ENCODE measurements around the gene C17orf107.
"Not testable (repeated sequence)": the region's sequence is repeated elsewhere in the genome, so short reads cannot be mapped to it uniquely, and the experiment has no call there.

The C17orf107 gene

DNA sequence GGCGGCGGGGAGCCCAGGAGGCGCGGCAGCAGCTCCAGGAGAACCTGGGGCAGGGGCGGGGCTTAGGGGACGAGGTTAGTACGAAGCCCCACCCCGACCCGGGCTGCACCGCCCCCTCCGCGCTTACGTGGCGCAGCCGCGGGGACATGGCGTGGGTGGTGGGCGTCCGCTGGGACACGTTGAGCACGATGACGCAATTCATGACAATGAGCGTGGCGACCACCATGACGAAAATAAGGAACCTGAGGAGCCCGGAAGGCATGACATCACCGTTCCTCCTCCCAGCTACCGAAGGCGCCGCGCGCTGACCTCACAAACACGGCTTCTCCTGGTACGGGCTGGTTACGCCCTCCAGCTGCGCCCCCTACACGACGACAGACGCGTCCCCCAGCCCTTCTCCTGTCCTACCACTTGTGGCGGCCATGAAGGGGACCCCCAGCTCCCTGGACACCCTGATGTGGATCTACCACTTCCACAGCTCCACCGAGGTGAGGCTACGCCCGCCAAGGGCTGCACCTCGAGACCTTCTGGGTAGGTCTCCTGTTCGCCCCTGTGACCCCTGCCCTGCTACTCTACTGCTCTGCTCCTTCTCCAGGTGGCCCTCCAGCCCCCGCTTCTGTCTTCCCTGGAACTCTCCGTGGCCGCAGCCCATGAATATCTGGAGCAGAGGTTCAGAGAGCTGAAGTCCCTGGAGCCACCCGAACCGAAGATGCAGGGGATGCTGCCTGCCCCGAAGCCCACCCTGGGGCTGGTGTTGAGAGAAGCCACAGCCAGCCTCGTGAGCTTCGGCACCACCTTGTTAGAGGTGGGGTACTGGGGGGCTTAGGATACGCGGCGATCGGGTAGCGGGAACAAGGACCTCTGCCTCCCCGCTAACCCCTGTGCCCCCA lies at the start of gene C17orf107:
Gene C17orf107 (plus strand): TSS at position 196 of the 890 bp plus-strand sequence. CDS start 227 bp downstream, at position 423.
- peak; percentile 54 for DNase-seq (ENCODE audit: low read depth)

DNA sequence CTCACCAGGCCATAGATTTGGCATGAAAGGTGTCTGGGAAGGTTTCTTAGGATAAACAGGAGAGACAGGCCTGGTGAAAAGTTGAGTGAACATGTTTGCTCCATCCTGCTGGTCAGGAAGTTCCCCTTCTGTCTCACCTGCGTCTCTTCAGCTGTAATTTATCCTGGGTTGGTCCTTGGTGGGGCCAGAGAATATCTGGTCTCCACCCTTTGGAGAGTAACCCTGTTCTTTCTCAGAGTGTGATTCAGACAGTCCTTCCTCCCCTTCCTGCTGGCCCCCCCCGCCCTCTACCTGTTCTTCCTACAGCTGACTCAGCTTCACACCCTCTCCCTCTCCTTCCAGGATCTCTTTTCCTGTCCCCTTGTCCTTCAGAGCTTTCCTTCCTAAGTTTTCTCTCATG lies 49.1 kb upstream of the C17orf107 start:
- DNase-seq (ENCODE audit: low read depth): no peak

DNA sequence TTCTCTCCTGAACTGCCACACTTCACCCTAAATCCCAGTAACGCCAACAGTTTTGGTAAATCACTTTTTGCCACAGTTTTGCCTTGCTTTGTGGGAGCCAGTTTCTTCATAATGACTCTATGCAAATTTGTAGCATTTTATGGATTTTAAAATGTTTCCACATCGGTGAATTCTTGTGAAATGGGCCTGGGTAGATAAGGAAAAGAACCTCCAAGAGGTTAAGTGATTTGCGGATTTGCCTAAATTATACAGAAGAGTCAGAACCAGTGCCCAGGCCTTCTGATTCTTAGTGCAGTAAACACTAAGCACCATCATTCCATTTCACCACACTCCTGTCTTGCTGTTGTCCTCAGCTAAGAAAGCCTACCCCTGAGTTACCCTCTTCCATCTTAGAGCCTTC lies 48.3 kb upstream of the C17orf107 start:
- DNase-seq (ENCODE audit: low read depth): no peak

DNA sequence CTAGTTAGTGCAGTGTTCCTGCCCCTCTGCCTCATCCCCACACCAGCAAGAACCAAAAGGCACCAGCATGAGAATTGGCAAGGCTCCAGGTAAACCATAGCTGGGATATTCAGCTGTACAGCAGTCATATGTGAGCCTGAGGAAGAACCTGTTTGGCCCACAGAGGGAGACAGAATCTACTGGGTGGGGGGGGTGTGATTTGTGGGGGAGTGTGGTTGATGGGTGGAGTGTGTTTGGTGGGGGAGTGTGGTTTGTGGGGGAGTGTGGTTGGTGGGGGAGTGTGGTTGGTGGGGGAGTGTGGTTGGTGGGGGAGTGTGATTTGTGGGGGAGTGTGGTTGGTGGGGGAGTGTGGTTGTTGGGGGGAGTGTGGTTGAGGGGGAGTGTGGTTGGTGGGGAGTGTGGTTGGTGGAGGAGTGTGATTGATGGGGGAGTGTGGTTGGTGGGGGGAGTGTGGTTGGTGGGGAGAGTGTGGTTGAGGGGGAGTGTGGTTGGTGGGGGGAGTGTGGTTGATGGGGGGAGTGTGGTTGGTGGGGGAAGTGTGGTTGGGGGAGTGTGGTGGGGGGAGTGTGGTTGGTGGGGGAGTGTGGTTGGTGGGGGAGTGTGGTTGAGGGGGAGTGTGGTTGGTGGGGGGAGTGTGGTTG lies 46.6 kb upstream of the C17orf107 start:
- DNase-seq (ENCODE audit: low read depth): no peak

DNA sequence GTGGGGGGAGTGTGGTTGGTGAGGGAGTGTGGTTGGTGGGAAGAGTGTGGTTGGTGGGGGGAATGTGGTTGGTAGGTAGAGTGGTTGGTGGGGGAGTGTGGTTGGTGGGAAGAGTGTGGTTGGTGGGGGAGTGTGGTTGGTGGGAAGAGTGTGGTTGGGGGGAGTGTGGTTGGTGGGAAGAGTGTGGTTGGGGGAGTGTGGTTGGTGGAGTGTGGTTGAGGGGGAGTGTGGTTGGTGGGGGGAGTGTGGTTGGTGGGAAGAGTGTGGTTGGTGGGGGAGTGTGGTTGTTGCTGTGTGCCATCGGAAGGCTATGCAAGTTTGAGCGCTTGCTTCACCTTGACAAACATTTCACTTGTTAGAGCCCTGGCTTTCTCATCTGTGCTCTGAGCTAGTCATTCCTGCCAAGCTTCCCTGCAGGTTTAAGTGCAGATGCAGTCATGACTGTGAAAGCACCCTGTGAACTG lies 46.1 kb upstream of the C17orf107 start:
- no peak for DNase-seq (ENCODE audit: low read depth)

DNA sequence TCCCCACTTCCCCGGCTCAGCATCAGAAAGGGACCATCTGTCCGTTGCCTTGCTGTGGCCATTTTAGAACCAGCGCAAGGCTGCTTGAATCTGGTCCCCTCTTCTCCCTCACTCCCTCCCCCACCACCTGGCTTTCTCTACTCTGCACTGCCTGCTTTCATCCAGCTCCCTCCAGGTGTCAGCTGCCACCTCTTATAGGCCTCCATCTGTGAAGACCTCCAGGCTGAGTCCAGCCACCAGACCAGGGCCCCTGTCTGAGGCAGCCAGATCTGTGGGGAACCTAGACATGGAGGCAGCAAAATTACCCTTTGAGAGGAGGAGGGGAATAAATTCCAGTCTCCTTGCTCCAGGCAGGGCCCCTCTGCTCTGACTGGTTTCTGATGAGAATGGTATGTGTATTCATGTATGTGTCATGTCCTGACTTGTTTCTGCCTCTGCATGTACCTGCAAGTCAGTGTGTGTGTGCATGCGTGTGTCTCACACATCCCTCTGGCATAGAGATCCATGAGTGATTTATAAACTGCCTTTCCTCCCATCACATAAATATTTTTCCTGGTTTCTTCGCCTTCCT lies 45.1 kb upstream of the C17orf107 start:
- DNase-seq (ENCODE audit: low read depth): no peak

DNA sequence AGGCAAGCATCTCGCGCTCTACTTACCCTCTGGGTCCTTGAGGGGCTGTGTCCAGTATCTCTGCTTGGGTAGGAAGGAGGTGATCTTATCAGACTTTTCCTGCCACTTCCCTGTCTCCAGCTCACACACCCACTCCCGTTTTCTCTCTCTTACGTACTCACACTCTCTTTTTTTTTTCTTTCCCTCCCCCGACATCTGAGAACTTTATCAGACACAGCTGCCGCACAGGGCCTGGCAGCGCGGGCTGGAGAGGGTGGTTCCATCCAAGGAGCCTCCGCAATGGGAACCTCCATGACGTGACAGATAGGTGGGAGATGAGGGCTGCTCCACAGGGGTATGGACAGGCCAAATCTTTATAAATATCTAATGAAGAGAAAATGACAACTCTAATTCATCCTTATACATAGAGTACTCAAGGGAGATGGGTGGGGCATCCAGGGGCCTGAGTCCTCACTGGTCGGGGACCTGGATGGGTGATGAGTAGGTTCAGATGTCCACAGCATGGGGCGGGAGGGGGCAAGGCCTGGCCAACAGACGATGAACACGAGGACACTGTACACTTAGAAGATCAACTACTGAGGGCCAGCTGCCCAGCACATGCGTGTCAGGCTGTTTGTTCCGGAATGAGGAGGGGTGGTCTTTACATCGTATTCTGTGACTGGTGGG lies 42.9 kb upstream of the C17orf107 start:
- no peak for DNase-seq (ENCODE audit: low read depth)

DNA sequence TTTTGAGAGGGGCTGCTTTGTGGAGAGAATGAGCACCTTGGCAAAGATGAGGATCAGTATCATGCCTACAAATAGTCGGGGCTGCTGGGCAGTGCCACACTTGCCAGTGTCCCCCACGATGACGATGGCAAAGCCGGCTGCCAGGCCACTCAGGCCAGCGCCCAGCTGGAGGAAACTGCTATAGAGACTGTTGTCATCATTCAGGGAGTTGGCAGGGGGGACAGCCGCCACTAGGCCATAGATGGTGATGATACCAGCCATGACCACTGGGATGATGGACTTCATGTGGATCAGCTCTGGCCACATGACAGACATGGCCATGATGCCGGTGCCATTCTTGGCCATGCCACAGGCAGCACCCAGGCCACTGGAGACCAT lies 42.4 kb upstream of the C17orf107 start:
- no peak for DNase-seq (ENCODE audit: low read depth)

DNA sequence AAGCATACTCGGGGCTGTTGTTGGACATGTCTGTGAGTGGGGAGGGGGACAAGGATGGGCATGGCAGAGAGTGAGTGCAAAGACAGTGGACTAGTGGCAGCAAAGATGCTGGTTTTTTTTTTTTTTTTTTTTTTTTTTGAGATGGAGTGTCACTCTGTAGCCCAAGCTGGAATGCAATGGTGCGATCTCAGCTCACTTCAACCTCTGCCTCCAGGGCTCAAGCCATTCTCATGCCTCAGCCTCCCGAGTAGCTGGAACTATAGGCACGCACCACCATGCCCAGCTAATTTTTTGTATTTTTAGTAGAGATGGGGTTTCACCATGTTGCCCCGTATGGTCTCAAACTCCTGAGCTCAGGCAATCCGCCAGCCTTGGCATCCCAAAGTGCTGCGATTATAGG lies 42.0 kb upstream of the C17orf107 start:
- not testable (repeated sequence) for DNase-seq (ENCODE audit: low read depth)

DNA sequence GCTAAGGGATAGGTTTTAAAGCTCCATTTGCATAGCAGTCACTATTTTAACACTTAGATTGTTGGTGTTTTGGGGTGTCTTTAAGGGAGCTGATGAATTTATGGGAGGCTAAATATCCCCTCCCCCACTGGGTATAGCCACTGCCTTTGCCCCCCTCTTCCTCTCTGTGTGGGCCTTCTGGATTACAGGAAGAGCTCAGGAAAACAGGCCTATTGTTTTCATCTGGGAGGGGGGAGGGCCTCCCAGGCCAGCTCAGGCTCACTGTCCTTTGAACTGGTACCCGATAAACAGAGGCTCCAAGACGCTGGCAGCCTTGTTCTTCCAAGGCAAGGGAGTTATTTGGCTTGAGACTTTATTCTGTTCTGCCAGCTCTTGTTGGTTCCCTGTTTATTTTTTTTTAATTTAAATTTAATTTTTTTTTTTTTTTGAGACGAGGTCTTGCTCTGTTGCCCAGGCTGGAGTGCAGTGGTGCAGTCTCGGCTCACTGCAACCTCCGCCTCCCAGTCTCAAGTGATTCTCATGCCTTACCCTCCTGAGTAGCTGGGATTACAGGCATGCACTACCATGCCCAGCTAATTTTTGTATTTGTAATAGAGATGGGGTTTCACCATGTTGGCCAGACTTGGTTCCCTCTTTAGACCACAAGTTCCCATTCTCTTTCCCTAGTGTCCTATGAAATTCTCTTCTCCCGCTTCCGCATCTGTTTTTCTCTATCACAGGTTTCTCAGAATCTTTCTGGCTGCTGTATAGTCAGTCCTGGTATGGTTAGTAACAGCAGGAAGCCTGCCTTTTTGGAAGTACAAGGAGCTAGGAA lies 41.1 kb upstream of the C17orf107 start:
- DNase-seq (ENCODE audit: low read depth): no peak

DNA sequence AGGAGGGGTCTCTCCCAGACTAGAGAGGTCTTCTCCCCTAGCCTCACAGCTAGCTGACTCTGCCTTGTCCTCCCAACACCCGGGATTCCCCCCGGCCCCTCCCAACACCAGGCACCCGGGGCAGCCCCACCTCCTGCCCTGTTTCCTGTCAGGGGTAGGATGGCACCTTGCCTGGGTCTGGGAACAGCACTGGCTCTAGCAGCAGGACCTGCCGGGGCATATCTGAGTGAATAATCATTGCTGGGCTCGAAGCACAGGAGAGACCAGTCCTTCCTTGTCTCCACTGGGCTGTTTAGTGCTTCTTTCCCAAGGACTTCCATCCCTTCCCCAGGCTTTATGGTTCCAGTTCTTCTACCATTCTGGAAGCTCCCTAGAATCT lies 40.5 kb upstream of the C17orf107 start:
- no peak for DNase-seq (ENCODE audit: low read depth)

DNA sequence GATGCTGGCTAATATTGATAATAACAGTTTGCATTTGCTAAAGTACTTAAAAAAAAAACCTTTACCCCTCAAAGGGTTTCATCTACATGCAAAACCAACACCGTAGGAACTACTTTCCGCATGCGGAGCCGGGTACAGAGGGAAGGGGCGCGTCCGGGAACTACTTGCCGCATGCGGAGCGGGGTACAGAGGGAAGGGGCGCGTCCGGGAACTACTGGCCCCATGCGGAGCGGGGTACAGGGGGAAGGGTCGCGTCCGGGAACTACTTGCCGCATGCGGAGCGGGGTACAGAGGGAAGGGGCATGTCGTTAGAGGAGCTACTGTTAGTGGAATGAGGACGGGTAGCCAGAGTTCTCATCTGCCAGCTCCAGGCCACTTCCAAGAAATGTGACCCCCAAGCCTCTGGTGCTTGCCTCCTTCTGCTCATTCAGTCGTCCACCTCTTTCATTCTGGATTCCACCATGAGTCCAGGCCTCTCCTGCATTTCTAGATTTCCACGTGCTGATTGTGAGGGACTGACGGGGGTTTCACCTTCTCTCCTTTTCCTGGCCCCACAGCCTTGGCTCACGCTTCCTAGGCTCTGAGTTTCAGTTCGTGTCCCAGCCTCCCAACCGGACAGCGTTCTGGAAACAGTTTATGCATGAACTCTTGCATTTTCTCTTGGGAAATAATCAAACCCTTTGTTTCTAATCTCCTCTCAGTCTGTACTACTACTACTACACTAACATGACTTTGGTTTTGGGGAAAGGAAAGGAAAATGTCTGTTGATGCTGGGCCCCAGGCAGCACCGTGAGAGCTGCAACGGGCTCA lies 39.3 kb upstream of the C17orf107 start:
- DNase-seq (ENCODE audit: low read depth): no peak

DNA sequence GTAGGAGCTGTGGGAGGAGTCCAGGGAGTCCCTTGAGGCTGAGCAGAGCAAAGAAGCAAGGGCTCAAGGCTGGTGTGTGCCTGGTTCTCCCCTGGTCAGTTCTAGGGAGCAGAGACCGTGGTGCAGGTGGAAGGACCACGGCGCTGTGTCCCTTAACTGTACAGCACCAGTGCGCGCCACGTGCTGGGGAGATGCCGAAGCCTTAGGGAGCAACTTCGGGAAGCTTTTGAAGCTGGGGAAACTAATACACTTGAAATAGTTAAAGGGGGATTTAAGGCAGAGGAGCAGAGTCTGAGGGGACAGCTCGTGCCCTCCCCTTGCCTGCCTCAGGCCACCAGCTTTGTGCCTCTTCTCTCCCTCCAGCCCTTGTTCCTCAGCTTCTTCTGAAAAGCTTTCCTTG lies 38.7 kb upstream of the C17orf107 start:
- no peak for DNase-seq (ENCODE audit: low read depth)

DNA sequence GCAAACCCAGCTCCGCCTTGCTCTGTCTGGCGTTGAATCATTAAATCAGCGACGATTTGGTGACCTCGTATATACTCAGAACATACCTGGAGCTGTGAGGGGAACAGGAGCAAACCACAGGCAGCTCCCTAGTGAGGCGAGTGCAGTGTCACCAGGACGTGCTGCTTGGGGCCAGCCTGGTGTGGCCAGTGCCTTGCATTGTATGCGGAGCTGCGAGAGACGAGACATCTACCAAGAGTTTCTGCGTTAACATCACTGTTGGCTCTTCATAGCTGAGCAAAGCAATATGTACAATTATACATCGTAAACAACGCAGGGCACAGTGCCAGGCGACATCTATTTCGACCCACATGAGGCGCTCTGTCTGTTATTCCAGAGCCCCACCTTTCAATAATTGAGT lies 38.3 kb upstream of the C17orf107 start:
- DNase-seq (ENCODE audit: low read depth): no peak

DNA sequence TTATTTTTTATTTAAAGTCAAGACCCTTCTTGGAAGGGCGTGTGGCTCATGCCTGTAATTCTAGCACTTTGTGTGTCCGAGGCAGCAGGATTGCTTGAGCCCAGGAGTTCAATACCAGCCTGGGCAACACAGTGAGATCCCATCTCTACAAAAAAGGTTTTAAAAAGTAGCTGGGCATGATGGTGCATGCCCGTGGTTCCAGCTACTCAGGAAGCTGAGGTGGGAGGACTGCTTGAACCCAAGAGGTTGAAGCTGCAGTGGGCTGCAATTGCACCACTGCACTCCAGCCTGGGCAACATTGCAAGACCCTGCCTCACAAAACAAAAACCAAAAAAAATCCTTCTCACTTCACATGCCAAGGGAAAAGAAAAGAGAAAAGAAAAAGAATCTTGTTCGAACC lies 36.6 kb upstream of the C17orf107 start:
- DNase-seq (ENCODE audit: low read depth): no peak

DNA sequence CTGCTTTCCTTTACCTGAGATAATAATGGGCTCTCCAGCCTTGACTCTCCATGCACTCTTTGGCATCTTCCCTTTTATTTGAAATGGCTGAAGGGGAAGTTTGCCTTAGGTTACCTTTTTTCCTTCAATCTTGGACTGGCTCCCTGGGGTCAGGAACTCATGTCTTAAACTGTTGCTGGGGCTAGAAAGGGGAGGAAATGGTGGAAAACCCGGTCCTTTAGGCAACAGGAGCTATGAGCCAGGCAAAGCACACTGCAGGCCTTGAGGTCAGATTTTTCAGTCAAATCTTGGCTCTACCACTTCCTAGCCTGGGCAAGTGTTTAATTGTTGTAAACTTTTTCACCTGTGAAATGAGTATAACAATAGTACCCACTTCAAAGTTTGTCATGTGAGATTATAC lies 36.0 kb upstream of the C17orf107 start:
- DNase-seq (ENCODE audit: low read depth): no peak

DNA sequence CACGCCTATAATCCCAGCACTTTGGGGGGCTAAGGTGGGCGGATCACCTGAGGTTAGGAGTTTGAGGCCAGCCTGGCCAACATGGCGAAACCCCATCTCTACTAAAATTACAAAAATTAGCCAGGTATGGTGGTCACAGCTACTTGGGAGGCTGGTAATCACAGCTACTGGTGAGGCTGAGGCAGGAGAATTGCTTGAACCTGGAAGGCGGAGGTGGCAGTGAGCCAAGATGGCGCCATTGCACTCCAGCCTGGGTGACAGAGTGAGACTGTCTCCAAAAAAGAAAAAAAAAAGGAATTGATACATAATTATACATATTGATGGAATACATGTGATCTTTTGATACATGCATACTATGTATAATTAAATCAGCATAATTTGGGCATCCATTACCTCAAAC lies 31.8 kb upstream of the C17orf107 start:
- not testable (repeated sequence) for DNase-seq (ENCODE audit: low read depth)

DNA sequence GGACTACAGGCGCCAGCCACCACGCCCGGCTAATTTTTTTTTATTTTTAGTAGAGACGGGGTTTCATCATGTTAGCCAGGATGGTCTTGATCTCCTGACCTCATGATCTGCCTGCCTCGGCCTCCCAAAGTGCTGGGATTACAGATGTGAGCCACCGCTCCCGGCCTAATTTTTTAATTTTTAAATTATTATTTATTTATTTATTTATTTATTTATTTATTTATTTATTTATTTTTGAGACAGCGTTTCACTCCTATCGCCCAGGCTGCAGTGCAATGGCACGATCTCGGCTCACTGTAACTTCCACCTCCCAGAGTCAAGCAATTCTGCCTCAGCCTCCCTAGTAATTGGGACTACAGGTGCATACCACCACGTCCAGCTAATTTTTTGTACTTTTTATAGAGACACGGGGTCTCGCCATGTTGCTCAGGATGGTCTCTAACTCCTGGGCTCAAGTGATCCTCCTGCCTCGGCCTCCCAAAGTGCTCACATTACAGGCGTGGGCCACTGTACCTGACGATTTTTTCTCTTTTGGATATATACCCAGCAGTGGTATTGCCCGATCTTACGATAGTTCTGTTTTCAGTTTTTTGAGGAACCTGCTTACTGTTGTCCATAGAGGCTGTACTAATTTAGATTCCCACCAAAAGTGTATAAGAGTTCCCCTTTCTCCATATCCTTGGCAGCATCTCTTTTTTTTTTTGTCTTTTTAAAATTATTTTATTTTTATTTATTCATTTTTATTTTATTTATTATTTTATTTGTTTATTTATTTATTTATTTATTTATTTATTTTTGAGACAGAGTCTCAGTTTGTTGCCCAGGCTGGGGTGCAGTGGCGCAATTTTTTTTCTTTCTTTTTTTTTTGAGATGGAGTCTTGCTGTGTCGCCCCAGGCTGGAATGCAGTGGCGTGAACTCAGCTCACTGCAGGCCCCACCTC lies 30.0 kb upstream of the C17orf107 start:
- DNase-seq (ENCODE audit: low read depth): not testable (repeated sequence)

DNA sequence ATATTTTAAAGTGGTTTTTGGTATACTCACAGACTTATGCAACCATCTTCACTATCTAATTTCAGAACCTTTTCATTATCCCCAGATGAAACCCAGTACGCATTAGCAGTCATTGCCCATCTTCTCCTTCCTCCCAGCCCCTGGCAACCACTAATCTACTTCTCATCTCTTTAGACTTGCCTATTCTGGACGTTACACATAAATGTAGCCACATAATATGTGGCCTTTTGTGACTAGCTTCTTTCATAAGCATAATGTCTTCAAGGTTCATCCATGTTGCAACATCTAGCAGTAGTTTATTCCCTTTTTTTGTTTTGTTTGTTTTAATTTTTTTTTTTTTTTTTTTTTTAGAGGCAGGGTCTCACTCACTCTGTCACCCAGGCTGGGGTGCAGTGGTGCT lies 28.5 kb upstream of the C17orf107 start:
- DNase-seq (ENCODE audit: low read depth): no peak

DNA sequence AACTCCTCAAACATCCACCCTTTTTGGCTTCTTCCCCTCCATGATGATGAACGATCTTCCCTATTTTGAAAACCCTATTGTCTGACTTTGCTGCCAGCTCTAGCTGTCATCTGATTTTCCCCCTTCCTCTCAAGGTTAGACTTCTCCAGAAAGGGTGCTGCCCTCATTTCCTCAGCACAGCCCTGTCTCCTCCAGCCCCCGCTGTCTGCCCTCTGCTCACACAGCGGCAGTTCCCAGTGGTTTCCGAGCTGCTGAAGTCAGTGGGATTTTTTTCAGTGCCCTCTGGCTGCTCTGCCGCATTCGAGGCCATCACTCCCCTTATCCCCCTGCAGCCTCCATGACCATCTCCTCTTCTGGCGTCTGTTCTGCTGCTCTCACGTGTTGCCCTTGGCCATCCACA lies 26.6 kb upstream of the C17orf107 start:
- no peak for DNase-seq (ENCODE audit: low read depth)

Measured in fibroblast of the conjunctiva (primary cell).